Uterus (tissue), 4 donors: ENCODE measurements around the gene KMT2A. TPM values are rescaled to one million over a fixed set of nuclear protein-coding genes. Genes with fewer than 3 reads are reported as not detected.
"Not testable (repeated sequence)": the region's sequence is repeated elsewhere in the genome, so short reads cannot be mapped to it uniquely, and the experiment has no call there.

Source experiments
- DNase-seq, 2 donors: peaks; one replicate each; pipeline ENCODE4 v3.0.0-alpha.2; 2019 to 2020
- H3K27ac ChIP-seq, 2 donors: fragments of 200-600 bp; sonication (generic); 1 replicate in 1 of 2; 2 replicates in 1 of 2; pipeline ENCODE4 v1.5.1; 2016 to 2018
- H3K27me3 ChIP-seq, 2 donors: fragments of 200-600 bp; sonication (generic); one replicate each; pipeline ENCODE4 v1.5.1; 2018 to 2019; ENCODE audit warnings: control low read depth in 1 of 2
- H3K36me3 ChIP-seq, 2 donors: fragments of 200-600 bp; sonication (generic); one replicate each; pipeline ENCODE4 v1.5.1; 2019; ENCODE audit warnings: control low read depth in 1 of 2
- H3K4me1 ChIP-seq, 2 donors: fragments of 200-600 bp; sonication (generic); one replicate each; pipeline ENCODE4 v1.5.1; 2018 to 2019; ENCODE audit warnings: control low read depth in 1 of 2
- H3K4me3 ChIP-seq, 2 donors: fragments of 200-600 bp; sonication (generic); 1 replicate in 1 of 2; 2 replicates in 1 of 2; pipeline ENCODE4 v1.5.1; 2018 to 2019; ENCODE audit warnings: mild to moderate bottlenecking in 1 of 2
- H3K9me3 ChIP-seq, 2 donors: fragments of 200-600 bp; sonication (generic); one replicate each; pipeline ENCODE4 v1.5.1; 2019; ENCODE audit warnings: control low read depth in 1 of 2
- CTCF ChIP-seq, 4 experiments: fragments of 200-600 bp in 2 of 4; fragments of 450-650 bp in 2 of 4; sonication (generic) in 2 of 4; IDR thresholded peaks; one replicate each; pipeline ENCODE4 v1.5.1; 2016 to 2019; ENCODE audit warnings: antibody characterized with exemption in 4 of 4, mild to moderate bottlenecking in 2 of 4, moderate library complexity in 1 of 4
- POLR2A ChIP-seq, 2 donors: fragments of 450-650 bp; IDR thresholded peaks; one replicate each; pipeline ENCODE4 v1.6.1; 2016; ENCODE audit warnings: antibody characterized with exemption in 2 of 2, mild to moderate bottlenecking in 1 of 2, moderate library complexity in 1 of 2
- intact Hi-C: fragments of 100-400 bp; cut with DNase I; formaldehyde crosslinking; loops from one replicate; pipeline ENCODE4 v1.15.1; 2023; ENCODE audit warnings: low total_unique reads
- total RNA-seq, 4 donors: library from RNA; depleted of rRNA in 3 of 4; stranded (reverse); fragments of >200 nt in 3 of 4; gene quantifications; one replicate each; pipeline versions ENCODE4 v1.1.0 to v1.2.4, GENCODE V29; 2014 to 2023
- donor health status: DM: yes; HTN: yes; CAD: no.

Gene KMT2A
- total RNA-seq, 4 donors from 2014 or later = 41.0 to 142 (median 73.9) TPM

- TF ChIP-seq POLR2A (IDR thresholded peaks at IDR 0.05) (no peak), CTCF (IDR thresholded peaks at IDR 0.05) (no peak)
- no peak overlapping the region for H3K27ac ChIP-seq
- H3K4me3 ChIP-seq = no peak overlapping the region
- H3K27me3 ChIP-seq = no peaks in the 10 kb centered on the region
- H3K4me1 ChIP-seq = no peaks in the 10 kb centered on the region
- H3K36me3 ChIP-seq = no peaks in the 10 kb centered on the region
- intact Hi-C loops = no loop called here
- DNase-seq = no peak
- no peaks in the 10 kb centered on the region for H3K9me3 ChIP-seq
These were observed 11.1 kb downstream of the KMT2A start for GRCh38 chr11:118447423-118447822.

GRCh38 chr11:118448294-118448693 is 12.0 kb downstream of the KMT2A start:
- intact Hi-C loops = no loop called here
- no peak overlapping the region for H3K4me3 ChIP-seq
- H3K4me1 ChIP-seq = no peaks in the 10 kb centered on the region
- no peaks in the 10 kb centered on the region for H3K36me3 ChIP-seq
- no peak overlapping the region for H3K27ac ChIP-seq
- no peak for DNase-seq
- TF ChIP-seq CTCF (IDR thresholded peaks at IDR 0.05) = no peak
- TF ChIP-seq POLR2A (IDR thresholded peaks at IDR 0.05) = no peak
- H3K9me3 ChIP-seq = no peaks in the 10 kb centered on the region
- no peaks in the 10 kb centered on the region for H3K27me3 ChIP-seq

- no peaks in the 10 kb centered on the region for H3K4me1 ChIP-seq
These were observed 13.1 kb downstream of the KMT2A start for GRCh38 chr11:118449316-118449918.

GRCh38 chr11:118450451-118450850 is 14.2 kb downstream of the KMT2A start:
- Histone ChIP-seq H3K36me3 (no peaks in the 10 kb centered on the region), H3K4me1 (no peaks in the 10 kb centered on the region), H3K4me3 (no peak overlapping the region), H3K27me3 (no peaks in the 10 kb centered on the region), H3K27ac (no peak overlapping the region), H3K9me3 (no peaks in the 10 kb centered on the region)
- intact Hi-C loops = no loop called here
- TF ChIP-seq CTCF (IDR thresholded peaks at IDR 0.05) = no peak
- TF ChIP-seq POLR2A (IDR thresholded peaks at IDR 0.05) = no peak
- no peak for DNase-seq

More at GRCh38 chr11:118449316-118449918, 13.1 kb downstream of the KMT2A start:
- no peak overlapping the region for H3K4me3 ChIP-seq
- TF ChIP-seq CTCF (IDR thresholded peaks at IDR 0.05) (no peak), POLR2A (IDR thresholded peaks at IDR 0.05) (no peak)
- H3K27me3 ChIP-seq = no peaks in the 10 kb centered on the region
- no peak for DNase-seq
- H3K9me3 ChIP-seq = no peaks in the 10 kb centered on the region
- no peak overlapping the region for H3K27ac ChIP-seq
- no peaks in the 10 kb centered on the region for H3K36me3 ChIP-seq
- intact Hi-C loops = no loop called here

- no peaks in the 10 kb centered on the region for H3K27me3 ChIP-seq
- H3K4me1 ChIP-seq = no peaks in the 10 kb centered on the region
- H3K4me3 ChIP-seq = no peak overlapping the region
- no peak for DNase-seq
- H3K36me3 ChIP-seq = no peaks in the 10 kb centered on the region
- intact Hi-C loops = no loop called here
- no peak overlapping the region for H3K27ac ChIP-seq
- TF ChIP-seq CTCF (IDR thresholded peaks at IDR 0.05) (no peak), POLR2A (IDR thresholded peaks at IDR 0.05) (no peak)
- no peaks in the 10 kb centered on the region for H3K9me3 ChIP-seq
These were observed 25.9 kb downstream of the KMT2A start for GRCh38 chr11:118462178-118462577.

- intact Hi-C loops, H3K27me3 ChIP-seq, H3K36me3 ChIP-seq, H3K4me1 ChIP-seq, H3K9me3 ChIP-seq, H3K27ac ChIP-seq, DNase-seq, H3K4me3 ChIP-seq: not testable (repeated sequence)
These were observed 32.7 kb downstream of the KMT2A start for GRCh38 chr11:118468968-118469367.
